GM23248 (cell line): ENCODE data around the gene FAM167B.

Experiments used
- EZH2 ChIP-seq: fragments of 200-600 bp; sonication (generic); IDR thresholded peaks from 2 replicates; pipeline ENCODE4 v1.6.1; 2018; ENCODE audit warnings: antibody characterized with exemption, mild to moderate bottlenecking; ENCODE audit not compliant: insufficient read depth, poor library complexity, severe bottlenecking
- EZH2phosphoT487 ChIP-seq: fragments of 200-600 bp; sonication (generic); IDR thresholded peaks from 2 replicates; pipeline ENCODE4 v1.6.1; 2018; ENCODE audit warnings: antibody characterized with exemption, moderate library complexity, mild to moderate bottlenecking, low read depth; ENCODE audit not compliant: insufficient read depth

DNA sequence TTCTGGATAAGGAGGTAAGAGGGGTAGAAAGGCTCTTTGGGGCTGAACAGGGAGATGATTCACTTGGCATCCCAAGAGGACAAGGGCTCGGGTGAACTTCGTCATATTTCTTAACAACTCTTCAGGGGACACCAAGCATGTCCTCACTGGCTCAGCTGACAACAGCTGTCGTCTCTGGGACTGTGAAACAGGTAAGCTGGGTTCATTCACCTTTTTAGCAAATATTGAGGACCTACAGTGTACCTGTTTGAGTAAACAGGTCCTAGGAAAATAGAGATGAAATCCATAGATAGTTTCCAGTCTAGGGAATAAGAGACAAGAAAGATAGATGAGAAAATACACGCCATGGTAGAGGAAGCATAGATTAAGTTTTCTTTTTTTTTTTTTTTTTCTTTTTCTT is 22.7 kb upstream of the FAM167B start:
- TF ChIP-seq EZH2 (no peak), EZH2phosphoT487 (no peak)
